Trophoblast cell (in vitro differentiated cells and primary cell): ENCODE measurements around the gene ZBTB11.
"Not testable (repeated sequence)": the region's sequence is repeated elsewhere in the genome, so short reads cannot be mapped to it uniquely, and the experiment has no call there.

Experiments used
- DNase-seq, 2 donors: peaks; one replicate each; pipeline ENCODE4 v3.0.0-alpha.2; 2016
- H2AFZ ChIP-seq: 2 replicates; pipeline ENCODE4 v1.6.1; 2013; ENCODE audit warnings: low read length, moderate library complexity, mild to moderate bottlenecking; ENCODE audit not compliant: insufficient read depth, poor library complexity
- H2AK5ac ChIP-seq: 2 replicates; pipeline ENCODE4 v1.6.1; 2013; ENCODE audit warnings: mild to moderate bottlenecking, low read length
- H2BK120ac ChIP-seq: 2 replicates; pipeline ENCODE4 v1.6.1; 2013; ENCODE audit warnings: low read length, mild to moderate bottlenecking, moderate library complexity; ENCODE audit not compliant: insufficient read depth, poor library complexity
- H2BK12ac ChIP-seq: 2 replicates; pipeline ENCODE4 v1.6.1; 2013; ENCODE audit warnings: mild to moderate bottlenecking, low read length, moderate library complexity
- H2BK5ac ChIP-seq: 2 replicates; pipeline ENCODE4 v1.6.1; 2013; ENCODE audit warnings: low read length, low read depth, moderate library complexity, mild to moderate bottlenecking; ENCODE audit not compliant: poor library complexity
- H3K14ac ChIP-seq: 2 replicates; pipeline ENCODE4 v1.6.1; 2013; ENCODE audit warnings: mild to moderate bottlenecking, low read length
- H3K18ac ChIP-seq: 2 replicates; pipeline ENCODE4 v1.6.1; 2013; ENCODE audit warnings: mild to moderate bottlenecking, low read length
- H3K23ac ChIP-seq: 2 replicates; pipeline ENCODE4 v1.6.1; 2013; ENCODE audit warnings: low read length
- H3K27ac ChIP-seq: 2 replicates; pipeline ENCODE4 v1.5.1; 2013; ENCODE audit warnings: low read depth, mild to moderate bottlenecking, inconsistent platforms, low read length, moderate library complexity
- H3K27me3 ChIP-seq: 2 replicates; pipeline ENCODE4 v1.6.1; 2013; ENCODE audit warnings: inconsistent platforms, mild to moderate bottlenecking, low read length, moderate library complexity; ENCODE audit not compliant: insufficient read depth
- H3K36me3 ChIP-seq, 2 experiments: 1 replicate in 1 of 2; 2 replicates in 1 of 2; pipeline ENCODE4 v1.6.1; 2013; ENCODE audit warnings: low read length in 2 of 2, mild to moderate bottlenecking in 2 of 2, moderate library complexity in 1 of 2; ENCODE audit not compliant: insufficient read depth in 2 of 2, control insufficient read depth in 1 of 2
- H3K4ac ChIP-seq: 2 replicates; pipeline ENCODE4 v1.6.1; 2013; ENCODE audit warnings: low read depth, mild to moderate bottlenecking, low read length, moderate library complexity
- H3K4me1 ChIP-seq, 2 experiments: 1 replicate in 1 of 2; 2 replicates in 1 of 2; pipeline ENCODE4 v1.6.1; 2013; ENCODE audit warnings: low read length in 2 of 2, mild to moderate bottlenecking in 2 of 2, moderate library complexity in 1 of 2; ENCODE audit not compliant: insufficient read depth in 2 of 2, control insufficient read depth in 1 of 2
- H3K4me2 ChIP-seq: 2 replicates; pipeline ENCODE4 v1.6.1; 2013; ENCODE audit warnings: inconsistent platforms, mild to moderate bottlenecking, low read length, moderate library complexity
- H3K4me3 ChIP-seq: 2 replicates; pipeline ENCODE4 v1.5.1; 2013; ENCODE audit warnings: mild to moderate bottlenecking, low read depth, low read length, inconsistent platforms
- H3K79me1 ChIP-seq: one replicate; pipeline ENCODE4 v1.6.1; 2013; ENCODE audit warnings: low read length
- H3K79me2 ChIP-seq: 2 replicates; pipeline ENCODE4 v1.6.1; 2013; ENCODE audit warnings: low read length, mild to moderate bottlenecking; ENCODE audit not compliant: control insufficient read depth, insufficient read depth, poor library complexity
- H3K9ac ChIP-seq: 2 replicates; pipeline ENCODE4 v1.6.1; 2013; ENCODE audit warnings: mild to moderate bottlenecking, low read length
- H3K9me3 ChIP-seq: 2 replicates; pipeline ENCODE4 v1.6.1; 2013; ENCODE audit warnings: low read depth, mild to moderate bottlenecking, control low read depth, inconsistent platforms, low read length; ENCODE audit not compliant: insufficient read depth
- H4K12ac ChIP-seq: 2 replicates; pipeline ENCODE4 v1.6.1; 2013; ENCODE audit warnings: low read depth, mild to moderate bottlenecking, low read length, moderate library complexity
- H4K8ac ChIP-seq: 2 replicates; pipeline ENCODE4 v1.6.1; 2013; ENCODE audit warnings: low read depth, mild to moderate bottlenecking, low read length, moderate library complexity
- H4K91ac ChIP-seq: one replicate; pipeline ENCODE4 v1.6.1; 2013; ENCODE audit warnings: low read depth, mild to moderate bottlenecking, low read length, moderate library complexity
- WGBS: extraction: QIAGEN DNeasy Blood & Tissue Kit; methylation state at CpG from one replicate; pipeline ENCODE4 v1.1.7; 2013; ENCODE audit warnings: missing lambda C conversion rate; ENCODE audit not compliant: insufficient read length, insufficient coverage; ENCODE audit errors: extremely low coverage; 5-methylcytosine and 5-hydroxymethylcytosine counted together

Gene ZBTB11

GRCh38 chr3:101680466-101680865 lies 3.5 kb upstream of the ZBTB11 start:
- no peak overlapping the region for H3K4me3 ChIP-seq
- H2BK12ac ChIP-seq = no peak overlapping the region
- H3K9ac ChIP-seq = no peak overlapping the region
- no peak overlapping the region for H3K4me2 ChIP-seq
- H4K91ac ChIP-seq = no peak overlapping the region
- no peak overlapping the region for H4K8ac ChIP-seq
- DNase-seq = no peak
- no peak overlapping the region for H3K14ac ChIP-seq
- no peak overlapping the region for H3K23ac ChIP-seq
- peaks cover 12% of the 10 kb centered on the region for H3K79me2 ChIP-seq
- WGBS = no CpG with 5 or more reads among the region's 4 CpGs
- peaks cover 7% of the 10 kb centered on the region for H3K79me1 ChIP-seq
- H3K18ac ChIP-seq = no peak overlapping the region
- no peak overlapping the region for H3K4ac ChIP-seq
- H3K27me3 ChIP-seq = no peaks in the 10 kb centered on the region
- no peak overlapping the region for H2AK5ac ChIP-seq
- H3K9me3 ChIP-seq = no peaks in the 10 kb centered on the region
- H4K12ac ChIP-seq = peak overlapping the region; percentile 72
- no peak overlapping the region for H2AFZ ChIP-seq
- H3K27ac ChIP-seq = no peak overlapping the region
- no peak overlapping the region for H2BK5ac ChIP-seq
- peaks cover 28 to 32% of the 10 kb centered on the region in 2 experiments for H3K36me3 ChIP-seq
- H3K4me1 ChIP-seq = peaks cover 0 to 10% of the 10 kb centered on the region in 2 experiments
- H2BK120ac ChIP-seq = no peak overlapping the region

GRCh38 chr3:101678837-101679236 lies 1.9 kb upstream of the ZBTB11 start:
- H4K8ac ChIP-seq, H3K4me1 ChIP-seq, H2BK5ac ChIP-seq, H4K91ac ChIP-seq, H3K27me3 ChIP-seq, H3K4me3 ChIP-seq, H2AK5ac ChIP-seq, H3K9ac ChIP-seq, H3K4me2 ChIP-seq, H3K4ac ChIP-seq, H3K9me3 ChIP-seq, H3K18ac ChIP-seq, H2AFZ ChIP-seq, H2BK12ac ChIP-seq, H3K23ac ChIP-seq, H3K79me1 ChIP-seq, H2BK120ac ChIP-seq, H3K27ac ChIP-seq, H4K12ac ChIP-seq, H3K79me2 ChIP-seq, H3K14ac ChIP-seq: not testable (repeated sequence)
- H3K36me3 ChIP-seq = peaks cover 18 to 24% of the 10 kb centered on the region in 2 experiments
- no CpG with 5 or more reads among the region's 2 CpGs for WGBS
- DNase-seq = peak in 1 of 2 donors; percentile 23

- peaks cover 0 to 4% of the 10 kb centered on the region in 2 experiments for H3K4me1 ChIP-seq
- H2BK5ac ChIP-seq = no peak overlapping the region
- H3K79me2 ChIP-seq = peaks cover 10% of the 10 kb centered on the region
- H3K27ac ChIP-seq = no peak overlapping the region
- H3K4me2 ChIP-seq = peak overlapping the region; percentile 53
- no peak overlapping the region for H4K8ac ChIP-seq
- no peak overlapping the region for H4K12ac ChIP-seq
- WGBS = no CpG with 5 or more reads among the region's 29 CpGs
- no peak overlapping the region for H2AFZ ChIP-seq
- no peak overlapping the region for H2BK120ac ChIP-seq
- no peak overlapping the region for H3K9ac ChIP-seq
- peaks cover 7% of the 10 kb centered on the region for H3K79me1 ChIP-seq
- H4K91ac ChIP-seq = no peak overlapping the region
- H2AK5ac ChIP-seq = no peak overlapping the region
- H3K18ac ChIP-seq = no peak overlapping the region
- peaks cover 15 to 20% of the 10 kb centered on the region in 2 experiments for H3K36me3 ChIP-seq
- H3K4ac ChIP-seq = no peak overlapping the region
- H2BK12ac ChIP-seq = no peak overlapping the region
- H3K27me3 ChIP-seq = no peaks in the 10 kb centered on the region
- no peak for DNase-seq
- no peak overlapping the region for H3K4me3 ChIP-seq
- H3K9me3 ChIP-seq = no peaks in the 10 kb centered on the region
- no peak overlapping the region for H3K14ac ChIP-seq
- H3K23ac ChIP-seq = no peak overlapping the region
Observed at GRCh38 chr3:101677436-101678286, 729 bp upstream of the ZBTB11 start.

- Histone ChIP-seq H3K4ac (peak overlapping the region; percentile 22), H3K14ac (peak overlapping the region; percentile 94), H3K79me1 (peaks cover 7% of the 10 kb centered on the region), H3K4me2 (peak overlapping the region; percentile 93), H3K9ac (peak overlapping the region; percentile 99), H3K4me1 (peaks cover 0 to 4% of the 10 kb centered on the region in 2 experiments), H3K79me2 (peaks cover 10% of the 10 kb centered on the region), H3K9me3 (no peaks in the 10 kb centered on the region), H2BK12ac (no peak overlapping the region), H3K27me3 (no peaks in the 10 kb centered on the region), H4K91ac (peak overlapping the region; percentile 85), H3K27ac (peak overlapping the region; percentile 81), H3K23ac (no peak overlapping the region), H2AK5ac (peak overlapping the region; percentile 86), H4K8ac (peak overlapping the region; percentile 80), H3K4me3 (peak overlapping the region; percentile 97), H2BK120ac (peak overlapping the region; percentile 57), H2BK5ac (peak overlapping the region; percentile 75), H4K12ac (peak overlapping the region; percentile 83), H3K36me3 (peaks cover 6 to 9% of the 10 kb centered on the region in 2 experiments), H3K18ac (peak overlapping the region; percentile 83), H2AFZ (peak overlapping the region; percentile 82)
- peak; percentile 95 to 96 for DNase-seq
- no CpG with 5 or more reads among the region's 57 CpGs for WGBS
Observed at GRCh38 chr3:101676216-101676764, 642 bp downstream of the ZBTB11 start.
